ENCODE measurements around the gene ROCK2. TPM values are rescaled to one million over a fixed set of nuclear protein-coding genes. Genes with fewer than 3 reads are reported as not detected.

Gene ROCK2
- polyA plus RNA-seq, 2 donors = 3.4 to 5.4 TPM

DNA sequence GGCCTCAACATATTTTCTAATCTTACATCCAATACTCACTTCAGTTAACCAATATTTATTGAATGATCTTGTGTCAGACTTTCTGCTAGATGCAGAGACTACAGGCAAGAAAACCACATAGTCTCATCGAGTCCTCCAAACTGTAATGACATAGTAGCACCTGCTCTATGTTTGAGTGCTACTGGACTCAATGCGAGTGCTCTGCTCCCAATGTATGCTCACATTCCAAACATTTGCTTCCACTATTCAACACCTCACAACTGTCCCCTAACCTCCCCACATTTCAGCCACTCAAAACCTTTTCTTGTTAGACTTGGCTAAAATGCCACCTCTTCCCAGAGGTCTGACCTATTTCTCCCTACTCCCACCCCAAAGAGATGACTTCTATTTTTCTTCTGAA is 124.0 kb downstream of the ROCK2 start:
- no peak overlapping the region for H3K27ac ChIP-seq (ENCODE audit: low read depth in 2 of 2, low read length in 1 of 2)
- H3K4me1 ChIP-seq (ENCODE audit: control insufficient read depth in 2 of 2, insufficient read depth in 2 of 2, low read length in 1 of 2) = no peaks in the 10 kb centered on the region
- WGBS, 2 donors = 94% methylated on average over 2 of the region's 2 CpGs
- H3K9me3 ChIP-seq (ENCODE audit: control insufficient read depth in 2 of 2, insufficient read depth in 1 of 2, low read depth in 1 of 2, low read length in 1 of 2) = no peaks in the 10 kb centered on the region
- H3K27me3 ChIP-seq (ENCODE audit: control insufficient read depth in 1 of 2, insufficient read depth in 2 of 2, low read length in 2 of 2) = no peaks in the 10 kb centered on the region
- no peak overlapping the region for H3K4me3 ChIP-seq (ENCODE audit: low read depth in 1 of 2, low read length in 2 of 2)
- no peaks in the 10 kb centered on the region for H3K36me3 ChIP-seq (ENCODE audit: control insufficient read depth in 2 of 2, insufficient read depth in 2 of 2, low read length in 1 of 2)

DNA sequence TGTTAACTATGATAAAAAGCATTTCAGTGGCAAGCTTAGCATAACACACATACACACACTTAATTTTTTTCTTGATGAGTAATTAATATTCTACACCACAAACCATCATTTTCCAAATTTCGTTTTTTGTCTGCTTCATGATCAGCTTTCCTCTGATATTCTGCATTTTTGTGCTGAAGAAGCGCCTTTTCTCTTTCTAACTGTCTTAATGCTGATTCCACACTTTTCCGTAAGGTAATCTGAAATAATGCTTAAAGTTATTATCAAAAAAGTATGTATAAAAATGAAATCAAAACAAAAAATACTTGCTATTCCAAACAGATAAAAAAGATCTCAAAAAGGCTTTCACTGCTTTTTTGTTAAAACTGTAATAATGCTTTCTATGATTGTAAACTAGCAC is 129.0 kb downstream of the ROCK2 start:
- Histone ChIP-seq H3K4me3 (ENCODE audit: low read depth in 1 of 2, low read length in 2 of 2) (no peak overlapping the region), H3K27ac (ENCODE audit: low read depth in 2 of 2, low read length in 1 of 2) (no peak overlapping the region), H3K9me3 (ENCODE audit: control insufficient read depth in 2 of 2, insufficient read depth in 1 of 2, low read depth in 1 of 2, low read length in 1 of 2) (no peaks in the 10 kb centered on the region), H3K4me1 (ENCODE audit: control insufficient read depth in 2 of 2, insufficient read depth in 2 of 2, low read length in 1 of 2) (no peaks in the 10 kb centered on the region), H3K36me3 (ENCODE audit: control insufficient read depth in 2 of 2, insufficient read depth in 2 of 2, low read length in 1 of 2) (peaks cover 0 to 2% of the 10 kb centered on the region in 2 donors), H3K27me3 (ENCODE audit: control insufficient read depth in 1 of 2, insufficient read depth in 2 of 2, low read length in 2 of 2) (no peaks in the 10 kb centered on the region)
- WGBS, 2 donors = 92 to 93% methylated on average over 3 of the region's 3 CpGs

DNA sequence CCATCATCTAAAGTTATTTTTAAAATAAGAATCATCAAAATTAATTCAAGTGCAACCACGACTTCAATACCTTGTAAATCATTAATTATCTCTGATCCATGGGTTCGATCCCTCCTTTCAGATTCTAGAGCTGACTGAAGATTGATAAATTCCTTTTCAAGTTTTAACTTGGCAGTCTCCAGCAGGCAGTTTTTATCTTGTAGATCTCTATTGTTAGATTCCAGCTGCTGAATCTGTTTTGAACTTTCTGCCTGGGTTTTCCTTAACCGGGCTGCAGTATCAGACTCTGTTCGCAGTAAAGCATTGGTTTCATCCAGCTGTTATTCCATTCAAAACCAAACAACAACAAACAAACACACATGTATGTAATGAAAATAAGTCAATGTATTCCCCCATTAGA is 129.7 kb downstream of the ROCK2 start:
- H3K36me3 ChIP-seq (ENCODE audit: control insufficient read depth in 2 of 2, insufficient read depth in 2 of 2, low read length in 1 of 2) = peaks cover 0 to 2% of the 10 kb centered on the region in 2 donors
- H3K4me3 ChIP-seq (ENCODE audit: low read depth in 1 of 2, low read length in 2 of 2) = no peak overlapping the region
- WGBS, 2 donors = 73 to 75% methylated on average over 4 of the region's 4 CpGs
- H3K4me1 ChIP-seq (ENCODE audit: control insufficient read depth in 2 of 2, insufficient read depth in 2 of 2, low read length in 1 of 2) = no peaks in the 10 kb centered on the region
- no peak overlapping the region for H3K27ac ChIP-seq (ENCODE audit: low read depth in 2 of 2, low read length in 1 of 2)
- H3K27me3 ChIP-seq (ENCODE audit: control insufficient read depth in 1 of 2, insufficient read depth in 2 of 2, low read length in 2 of 2) = no peaks in the 10 kb centered on the region
- H3K9me3 ChIP-seq (ENCODE audit: control insufficient read depth in 2 of 2, insufficient read depth in 1 of 2, low read depth in 1 of 2, low read length in 1 of 2) = no peaks in the 10 kb centered on the region

GRCh38 chr2:11213975-11214374 is 130.5 kb downstream of the ROCK2 start:
- WGBS, 2 donors = 93 to 96% methylated on average over 1 of the region's 1 CpG
- H3K27ac ChIP-seq (ENCODE audit: low read depth in 2 of 2, low read length in 1 of 2) = no peak overlapping the region

DNA sequence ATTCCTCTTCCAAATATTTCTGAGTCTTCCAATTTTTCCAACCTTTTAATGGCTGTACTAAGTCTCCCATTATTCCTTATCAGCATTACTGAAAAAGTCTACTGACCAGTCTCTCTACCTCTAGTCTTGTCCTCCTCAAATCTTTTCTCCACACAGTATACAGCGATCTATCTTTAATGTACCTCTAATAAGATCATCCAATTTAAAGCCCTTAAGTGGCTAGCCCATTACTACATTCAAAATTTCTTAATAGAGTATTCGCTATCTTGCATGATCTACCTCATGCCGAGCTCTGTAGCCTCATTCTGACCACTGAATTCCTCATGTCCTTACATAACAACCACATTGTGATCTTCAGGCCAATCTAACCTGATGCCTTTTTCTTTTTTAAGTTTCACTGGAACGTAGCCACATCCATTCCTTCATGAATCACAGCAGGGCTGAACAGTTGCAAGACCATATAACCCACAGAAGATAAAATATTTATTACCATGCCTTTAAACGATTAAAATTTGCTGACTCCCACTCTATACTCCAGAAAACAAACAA is 131.3 kb downstream of the ROCK2 start:
- H3K9me3 ChIP-seq (ENCODE audit: control insufficient read depth in 2 of 2, insufficient read depth in 1 of 2, low read depth in 1 of 2, low read length in 1 of 2) = no peaks in the 10 kb centered on the region
- H3K27ac ChIP-seq (ENCODE audit: low read depth in 2 of 2, low read length in 1 of 2) = no peak overlapping the region
- no peak overlapping the region for H3K4me3 ChIP-seq (ENCODE audit: low read depth in 1 of 2, low read length in 2 of 2)
- H3K27me3 ChIP-seq (ENCODE audit: control insufficient read depth in 1 of 2, insufficient read depth in 2 of 2, low read length in 2 of 2) = no peaks in the 10 kb centered on the region
- WGBS, 2 donors = 93 to 95% methylated on average over 5 of the region's 5 CpGs
- H3K4me1 ChIP-seq (ENCODE audit: control insufficient read depth in 2 of 2, insufficient read depth in 2 of 2, low read length in 1 of 2) = no peaks in the 10 kb centered on the region
- H3K36me3 ChIP-seq (ENCODE audit: control insufficient read depth in 2 of 2, insufficient read depth in 2 of 2, low read length in 1 of 2) = peaks cover 0 to 2% of the 10 kb centered on the region in 2 donors

More at GRCh38 chr2:11213975-11214374, 130.5 kb downstream of the ROCK2 start:
- Histone ChIP-seq H3K27me3 (ENCODE audit: control insufficient read depth in 1 of 2, insufficient read depth in 2 of 2, low read length in 2 of 2) (no peaks in the 10 kb centered on the region), H3K4me1 (ENCODE audit: control insufficient read depth in 2 of 2, insufficient read depth in 2 of 2, low read length in 1 of 2) (no peaks in the 10 kb centered on the region), H3K4me3 (ENCODE audit: low read depth in 1 of 2, low read length in 2 of 2) (no peak overlapping the region), H3K36me3 (ENCODE audit: control insufficient read depth in 2 of 2, insufficient read depth in 2 of 2, low read length in 1 of 2) (peaks cover 0 to 2% of the 10 kb centered on the region in 2 donors), H3K9me3 (ENCODE audit: control insufficient read depth in 2 of 2, insufficient read depth in 1 of 2, low read depth in 1 of 2, low read length in 1 of 2) (no peaks in the 10 kb centered on the region)

GRCh38 chr2:11212645-11213044 is 131.8 kb downstream of the ROCK2 start:
- H3K36me3 ChIP-seq (ENCODE audit: control insufficient read depth in 2 of 2, insufficient read depth in 2 of 2, low read length in 1 of 2) = peaks cover 0 to 2% of the 10 kb centered on the region in 2 donors

GRCh38 chr2:11208083-11208482 is 136.4 kb downstream of the ROCK2 start:
- no peaks in the 10 kb centered on the region for H3K27me3 ChIP-seq (ENCODE audit: control insufficient read depth in 1 of 2, insufficient read depth in 2 of 2, low read length in 2 of 2)
- H3K4me1 ChIP-seq (ENCODE audit: control insufficient read depth in 2 of 2, insufficient read depth in 2 of 2, low read length in 1 of 2) = no peaks in the 10 kb centered on the region
- H3K9me3 ChIP-seq (ENCODE audit: control insufficient read depth in 2 of 2, insufficient read depth in 1 of 2, low read depth in 1 of 2, low read length in 1 of 2) = no peaks in the 10 kb centered on the region
- H3K36me3 ChIP-seq (ENCODE audit: control insufficient read depth in 2 of 2, insufficient read depth in 2 of 2, low read length in 1 of 2) = no peaks in the 10 kb centered on the region
- H3K4me3 ChIP-seq (ENCODE audit: low read depth in 1 of 2, low read length in 2 of 2) = no peak overlapping the region
- H3K27ac ChIP-seq (ENCODE audit: low read depth in 2 of 2, low read length in 1 of 2) = no peak overlapping the region

More at GRCh38 chr2:11212645-11213044, 131.8 kb downstream of the ROCK2 start:
- Histone ChIP-seq H3K27ac (ENCODE audit: low read depth in 2 of 2, low read length in 1 of 2) (no peak overlapping the region), H3K9me3 (ENCODE audit: control insufficient read depth in 2 of 2, insufficient read depth in 1 of 2, low read depth in 1 of 2, low read length in 1 of 2) (no peaks in the 10 kb centered on the region), H3K4me1 (ENCODE audit: control insufficient read depth in 2 of 2, insufficient read depth in 2 of 2, low read length in 1 of 2) (no peaks in the 10 kb centered on the region), H3K4me3 (ENCODE audit: low read depth in 1 of 2, low read length in 2 of 2) (no peak overlapping the region), H3K27me3 (ENCODE audit: control insufficient read depth in 1 of 2, insufficient read depth in 2 of 2, low read length in 2 of 2) (no peaks in the 10 kb centered on the region)

GRCh38 chr2:11203480-11203879 is 141.0 kb downstream of the ROCK2 start:
- WGBS, 2 donors = 65 to 66% methylated on average over 3 of the region's 3 CpGs
- Histone ChIP-seq H3K27ac (ENCODE audit: low read depth in 2 of 2, low read length in 1 of 2) (no peak overlapping the region), H3K36me3 (ENCODE audit: control insufficient read depth in 2 of 2, insufficient read depth in 2 of 2, low read length in 1 of 2) (no peaks in the 10 kb centered on the region), H3K27me3 (ENCODE audit: control insufficient read depth in 1 of 2, insufficient read depth in 2 of 2, low read length in 2 of 2) (no peaks in the 10 kb centered on the region), H3K4me3 (ENCODE audit: low read depth in 1 of 2, low read length in 2 of 2) (no peak overlapping the region), H3K4me1 (ENCODE audit: control insufficient read depth in 2 of 2, insufficient read depth in 2 of 2, low read length in 1 of 2) (no peaks in the 10 kb centered on the region), H3K9me3 (ENCODE audit: control insufficient read depth in 2 of 2, insufficient read depth in 1 of 2, low read depth in 1 of 2, low read length in 1 of 2) (no peaks in the 10 kb centered on the region)

- H3K9me3 ChIP-seq (ENCODE audit: control insufficient read depth in 2 of 2, insufficient read depth in 1 of 2, low read depth in 1 of 2, low read length in 1 of 2) = no peaks in the 10 kb centered on the region
- no peak overlapping the region for H3K27ac ChIP-seq (ENCODE audit: low read depth in 2 of 2, low read length in 1 of 2)
- H3K4me1 ChIP-seq (ENCODE audit: control insufficient read depth in 2 of 2, insufficient read depth in 2 of 2, low read length in 1 of 2) = no peaks in the 10 kb centered on the region
- 80 to 81% methylated on average over 5 of the region's 5 CpGs for WGBS, 2 donors
- H3K27me3 ChIP-seq (ENCODE audit: control insufficient read depth in 1 of 2, insufficient read depth in 2 of 2, low read length in 2 of 2) = no peaks in the 10 kb centered on the region
- no peak overlapping the region for H3K4me3 ChIP-seq (ENCODE audit: low read depth in 1 of 2, low read length in 2 of 2)
- peaks cover 0 to 2% of the 10 kb centered on the region in 2 donors for H3K36me3 ChIP-seq (ENCODE audit: control insufficient read depth in 2 of 2, insufficient read depth in 2 of 2, low read length in 1 of 2)
Observed at GRCh38 chr2:11201969-11202368, 142.5 kb downstream of the ROCK2 start.

DNA sequence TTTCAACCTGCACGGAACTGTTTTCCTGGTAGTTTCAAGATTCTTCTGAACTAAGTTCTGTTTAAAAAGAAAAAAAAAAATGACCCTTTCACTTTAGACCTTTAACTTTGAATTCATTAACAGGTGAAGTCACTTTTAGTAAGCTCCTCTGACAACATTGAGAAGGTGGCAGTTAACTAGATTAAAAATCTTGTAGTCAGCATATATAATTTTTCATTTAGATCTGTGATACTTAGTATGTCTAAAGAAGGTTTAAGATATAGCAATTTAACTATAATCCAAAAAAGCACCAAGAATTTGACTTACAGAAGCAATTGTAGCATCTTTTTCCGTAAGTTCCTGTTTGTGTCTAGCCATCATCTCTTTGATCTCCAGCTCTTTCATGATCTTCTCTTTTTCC is 143.8 kb downstream of the ROCK2 start:
- H3K27ac ChIP-seq (ENCODE audit: low read depth in 2 of 2, low read length in 1 of 2) = no peak overlapping the region
- H3K4me1 ChIP-seq (ENCODE audit: control insufficient read depth in 2 of 2, insufficient read depth in 2 of 2, low read length in 1 of 2) = no peaks in the 10 kb centered on the region
- peaks cover 0 to 2% of the 10 kb centered on the region in 2 donors for H3K36me3 ChIP-seq (ENCODE audit: control insufficient read depth in 2 of 2, insufficient read depth in 2 of 2, low read length in 1 of 2)
- 94 to 95% methylated on average over 2 of the region's 2 CpGs for WGBS, 2 donors
- H3K9me3 ChIP-seq (ENCODE audit: control insufficient read depth in 2 of 2, insufficient read depth in 1 of 2, low read depth in 1 of 2, low read length in 1 of 2) = no peaks in the 10 kb centered on the region
- H3K4me3 ChIP-seq (ENCODE audit: low read depth in 1 of 2, low read length in 2 of 2) = no peak overlapping the region
- no peaks in the 10 kb centered on the region for H3K27me3 ChIP-seq (ENCODE audit: control insufficient read depth in 1 of 2, insufficient read depth in 2 of 2, low read length in 2 of 2)
